Stimulated activated CD4-positive, alpha-beta T cell treated with anti-CD3 and anti-CD28 coated beads, Interleukin-1b, Interleukin-23, amount 100 ng/mL, for 24 hours (primary cell): ENCODE data around the gene CA10.

Experiments
- DNase-seq, 4 experiments: peaks; one replicate each; pipeline ENCODE4 v3.0.0-alpha.2; 2020; ENCODE audit warnings: low read depth in 4 of 4, low spot score in 1 of 4

Gene CA10

GRCh38 chr17:51819341-51820219, 338.9 kb downstream of the CA10 start:
- DNase-seq, result no peak

- no peak for DNase-seq
Measured at GRCh38 chr17:51818777-51819176, 339.7 kb downstream of the CA10 start.

GRCh38 chr17:51817955-51818354, 340.6 kb downstream of the CA10 start:
- no peak for DNase-seq

- DNase-seq, result no peak
Measured at GRCh38 chr17:51817117-51817516, 341.4 kb downstream of the CA10 start.

GRCh38 chr17:51815097-51815496, 343.4 kb downstream of the CA10 start:
- DNase-seq, result no peak

GRCh38 chr17:51814521-51814920, 344.0 kb downstream of the CA10 start:
- DNase-seq, result no peak

- no peak for DNase-seq
Measured at GRCh38 chr17:51813784-51814174, 344.7 kb downstream of the CA10 start.

GRCh38 chr17:51813140-51813783, 345.3 kb downstream of the CA10 start:
- no peak for DNase-seq

- no peak for DNase-seq
Measured at GRCh38 chr17:51807460-51807859, 351.1 kb downstream of the CA10 start.

GRCh38 chr17:51805765-51806164, 352.7 kb downstream of the CA10 start:
- DNase-seq, result no peak

- no peak for DNase-seq
Measured at GRCh38 chr17:51805185-51805584, 353.3 kb downstream of the CA10 start.

- no peak for DNase-seq
Measured at GRCh38 chr17:51803161-51803560, 355.4 kb downstream of the CA10 start.

- no peak for DNase-seq
Measured at GRCh38 chr17:51802544-51802943, 356.0 kb downstream of the CA10 start.

GRCh38 chr17:51801626-51802025, 356.9 kb downstream of the CA10 start:
- no peak for DNase-seq

GRCh38 chr17:51799981-51800380, 358.5 kb downstream of the CA10 start:
- DNase-seq, result no peak

- DNase-seq, result no peak
Measured at GRCh38 chr17:51799240-51799639, 359.3 kb downstream of the CA10 start.

- no peak for DNase-seq
Measured at GRCh38 chr17:51797150-51797549, 361.4 kb downstream of the CA10 start.

GRCh38 chr17:51796026-51796425, 362.5 kb downstream of the CA10 start:
- no peak for DNase-seq

GRCh38 chr17:51795401-51795800, 363.1 kb downstream of the CA10 start:
- no peak for DNase-seq

- DNase-seq, result no peak
Measured at GRCh38 chr17:51794466-51794865, 364.0 kb downstream of the CA10 start.

GRCh38 chr17:51793686-51794085, 364.8 kb downstream of the CA10 start:
- no peak for DNase-seq

GRCh38 chr17:51778842-51779241, 379.7 kb downstream of the CA10 start:
- no peak for DNase-seq
